ENCODE data around the gene USF1. TPM values are rescaled to one million over a fixed set of nuclear protein-coding genes. Genes with fewer than 3 reads are reported as not detected.

USF1 gene
- total RNA-seq, 1 donor from 2014 or later, result 45.9 TPM

GRCh38 chr1:161091093-161091492, 45.3 kb upstream of the USF1 start:
- DNase-seq (ENCODE audit: low read depth), result no peak
- H3K27me3 ChIP-seq (ENCODE audit: control insufficient read depth, insufficient read depth, low read length), result no peaks in the 10 kb centered on the region
- TF ChIP-seq CTCF (IDR thresholded peaks at IDR 0.05; ENCODE audit: insufficient read depth, low read length, poor library complexity, severe bottlenecking), result no peak
- no peak overlapping the region for H3K4me3 ChIP-seq (ENCODE audit: low read depth, low read length)
- H3K36me3 ChIP-seq (ENCODE audit: control insufficient read depth, insufficient read depth, low read length), result no peaks in the 10 kb centered on the region

GRCh38 chr1:161090617-161091016, 44.8 kb upstream of the USF1 start:
- Histone ChIP-seq H3K27me3 (ENCODE audit: control insufficient read depth, insufficient read depth, low read length) (no peaks in the 10 kb centered on the region), H3K4me3 (ENCODE audit: low read depth, low read length) (no peak overlapping the region), H3K36me3 (ENCODE audit: control insufficient read depth, insufficient read depth, low read length) (no peaks in the 10 kb centered on the region)
- TF ChIP-seq CTCF (IDR thresholded peaks at IDR 0.05; ENCODE audit: insufficient read depth, low read length, poor library complexity, severe bottlenecking), result no peak
- no peak for DNase-seq (ENCODE audit: low read depth)

- H3K27me3 ChIP-seq (ENCODE audit: control insufficient read depth, insufficient read depth, low read length), result no peaks in the 10 kb centered on the region
- DNase-seq (ENCODE audit: low read depth), result no peak
Observed at GRCh38 chr1:161089938-161090337, 44.2 kb upstream of the USF1 start.

GRCh38 chr1:161089251-161089924, 43.6 kb upstream of the USF1 start, which contains the start of gene NECTIN4:
Gene NECTIN4, minus strand, starts transcription at chr1:161089558. Its CDS starts 262 bp downstream, at chr1:161089296.
- DNase-seq (ENCODE audit: low read depth), result no peak
- Histone ChIP-seq H3K36me3 (ENCODE audit: control insufficient read depth, insufficient read depth, low read length) (no peaks in the 10 kb centered on the region), H3K4me3 (ENCODE audit: low read depth, low read length) (no peak within 1 kb of the TSS), H3K27me3 (ENCODE audit: control insufficient read depth, insufficient read depth, low read length) (no peaks in the 10 kb centered on the region)
- TF ChIP-seq CTCF (IDR thresholded peaks at IDR 0.05; ENCODE audit: insufficient read depth, low read length, poor library complexity, severe bottlenecking), result no peak

More at GRCh38 chr1:161089938-161090337, 44.2 kb upstream of the USF1 start:
- no peak for TF ChIP-seq CTCF (IDR thresholded peaks at IDR 0.05; ENCODE audit: insufficient read depth, low read length, poor library complexity, severe bottlenecking)
- H3K36me3 ChIP-seq (ENCODE audit: control insufficient read depth, insufficient read depth, low read length), result no peaks in the 10 kb centered on the region
- no peak overlapping the region for H3K4me3 ChIP-seq (ENCODE audit: low read depth, low read length)

- no peak for TF ChIP-seq CTCF (IDR thresholded peaks at IDR 0.05; ENCODE audit: insufficient read depth, low read length, poor library complexity, severe bottlenecking)
- no peak overlapping the region for H3K4me3 ChIP-seq (ENCODE audit: low read depth, low read length)
- no peaks in the 10 kb centered on the region for H3K27me3 ChIP-seq (ENCODE audit: control insufficient read depth, insufficient read depth, low read length)
- no peaks in the 10 kb centered on the region for H3K36me3 ChIP-seq (ENCODE audit: control insufficient read depth, insufficient read depth, low read length)
- DNase-seq (ENCODE audit: low read depth), result no peak
Observed at GRCh38 chr1:161088587-161089110, 42.9 kb upstream of the USF1 start.

GRCh38 chr1:161086457-161086856, 40.7 kb upstream of the USF1 start:
- Histone ChIP-seq H3K27me3 (ENCODE audit: control insufficient read depth, insufficient read depth, low read length) (no peaks in the 10 kb centered on the region), H3K36me3 (ENCODE audit: control insufficient read depth, insufficient read depth, low read length) (no peaks in the 10 kb centered on the region), H3K4me3 (ENCODE audit: low read depth, low read length) (no peak overlapping the region)
- TF ChIP-seq CTCF (IDR thresholded peaks at IDR 0.05; ENCODE audit: insufficient read depth, low read length, poor library complexity, severe bottlenecking), result no peak
- DNase-seq (ENCODE audit: low read depth), result no peak
